ENCODE results near the gene HECTD2.
A peak's percentile ranks its signal among the peaks of the same experiment; 100 is the strongest.
"Not testable (repeated sequence)": the region's sequence is repeated elsewhere in the genome, so short reads cannot be mapped to it uniquely, and the experiment has no call there.

HECTD2 gene

GRCh38 chr10:91412354-91413087, 2.4 kb downstream of the HECTD2 start:
- no peak for DNase-seq

DNA sequence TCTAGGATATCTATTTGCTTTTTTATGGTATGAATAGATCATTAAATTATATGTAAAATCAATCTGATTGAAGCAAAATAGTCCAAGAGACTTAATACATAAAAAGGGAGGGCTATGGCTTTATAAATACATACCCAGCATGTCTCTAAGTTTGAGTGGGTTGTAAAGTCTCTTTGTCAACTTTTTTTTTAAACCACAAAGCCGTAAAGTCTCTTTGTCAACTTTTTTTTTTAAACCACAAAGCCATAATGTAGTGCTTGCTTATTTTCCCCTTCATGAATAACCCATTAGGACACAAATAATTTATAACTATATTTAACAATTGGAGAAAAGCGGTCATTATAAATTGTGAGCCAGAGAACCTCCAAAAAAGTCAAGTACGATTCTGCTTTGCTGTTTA, 5.7 kb downstream of the HECTD2 start:
- peak; percentile 41 for DNase-seq

DNA sequence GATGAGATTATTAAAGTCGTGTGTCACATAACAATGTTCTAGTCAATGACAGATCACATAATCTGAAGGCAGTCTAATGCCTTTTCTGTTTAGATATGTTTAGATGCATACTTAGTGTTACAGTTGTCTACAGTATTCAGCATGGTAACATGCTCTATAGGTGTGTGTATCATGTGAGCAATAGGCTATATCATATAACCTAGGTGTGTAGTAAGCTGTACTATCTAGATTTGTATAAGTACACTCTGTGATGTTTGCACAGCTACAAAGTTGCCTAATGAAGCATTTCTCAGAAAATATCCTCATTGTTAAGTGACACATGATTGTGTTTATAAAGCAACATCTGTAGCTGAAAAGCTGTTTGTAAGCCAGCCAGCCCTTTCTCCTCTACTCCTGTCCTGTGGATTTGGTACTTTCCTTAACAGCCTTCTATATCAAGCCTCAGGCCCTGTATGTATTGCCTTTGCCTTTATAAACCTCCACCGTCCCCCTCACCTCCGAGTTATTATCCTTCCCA, 6.3 kb downstream of the HECTD2 start:
- DNase-seq = no peak

- DNase-seq = no peak
These were observed 8.3 kb downstream of the HECTD2 start for GRCh38 chr10:91418416-91418815.

- peak; percentile 51 for DNase-seq
These were observed 10.7 kb downstream of the HECTD2 start for GRCh38 chr10:91420868-91421267.

GRCh38 chr10:91422915-91423314, 12.8 kb downstream of the HECTD2 start:
- DNase-seq = peak; percentile 54

DNA sequence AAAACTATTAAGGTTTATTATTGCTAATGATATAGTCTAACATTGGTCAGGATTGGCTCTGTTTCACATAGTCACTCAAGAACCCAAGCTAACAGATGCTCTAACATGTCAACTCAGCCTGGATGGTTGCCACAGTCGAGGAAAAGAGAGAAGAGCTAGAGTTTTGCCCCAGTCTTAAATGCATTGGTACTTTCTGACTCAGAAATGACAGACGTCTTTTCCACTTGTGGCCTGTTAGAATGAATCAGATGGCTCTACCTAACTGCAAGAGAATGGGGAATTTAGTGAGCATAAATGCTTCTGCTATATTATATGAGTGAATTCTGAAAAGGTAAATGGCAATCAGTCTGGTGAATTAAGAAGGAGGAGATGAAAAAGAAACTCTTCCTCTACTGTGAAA, 13.9 kb downstream of the HECTD2 start:
- peak; percentile 23 for DNase-seq

DNA sequence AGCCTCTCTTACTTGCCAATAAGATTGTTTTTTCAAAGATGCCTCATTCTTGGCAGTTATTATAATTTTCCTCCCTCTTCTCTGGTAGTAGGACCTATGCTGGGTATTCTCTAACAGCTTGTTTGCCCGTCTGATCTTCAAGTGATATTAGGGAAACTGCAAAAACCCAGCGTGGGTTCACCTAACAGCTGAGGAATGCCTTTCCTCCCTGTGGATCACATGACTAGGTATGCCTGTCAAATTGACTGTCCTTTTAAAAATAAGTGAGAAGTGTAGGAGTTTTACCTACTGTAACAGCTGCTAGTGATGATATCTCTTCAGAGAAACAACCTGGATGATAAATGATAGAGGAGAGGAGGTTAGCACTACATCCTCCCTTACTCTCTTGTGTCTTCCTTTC, 22.0 kb downstream of the HECTD2 start:
- DNase-seq = no peak

DNA sequence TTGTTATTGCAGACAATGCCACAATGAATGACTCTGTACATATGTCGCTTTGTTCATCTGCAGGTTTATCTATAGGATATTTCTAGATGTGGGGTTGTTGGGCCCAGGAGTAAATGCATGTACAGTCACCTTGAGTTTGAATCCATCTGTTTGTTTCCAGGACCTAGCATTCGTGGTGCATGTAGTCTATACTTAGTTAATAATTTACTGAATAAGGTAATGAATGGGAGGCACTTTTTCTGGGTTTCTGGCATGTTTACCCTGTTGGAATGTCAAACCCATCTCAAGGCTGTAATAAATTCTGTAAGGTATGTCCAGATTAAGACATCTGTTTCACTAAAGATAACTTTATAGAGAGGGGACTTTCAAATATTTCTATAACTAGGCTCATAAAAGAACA, 23.5 kb downstream of the HECTD2 start:
- no peak for DNase-seq

GRCh38 chr10:91434041-91434440, 23.9 kb downstream of the HECTD2 start:
- peak; percentile 65 for DNase-seq

DNA sequence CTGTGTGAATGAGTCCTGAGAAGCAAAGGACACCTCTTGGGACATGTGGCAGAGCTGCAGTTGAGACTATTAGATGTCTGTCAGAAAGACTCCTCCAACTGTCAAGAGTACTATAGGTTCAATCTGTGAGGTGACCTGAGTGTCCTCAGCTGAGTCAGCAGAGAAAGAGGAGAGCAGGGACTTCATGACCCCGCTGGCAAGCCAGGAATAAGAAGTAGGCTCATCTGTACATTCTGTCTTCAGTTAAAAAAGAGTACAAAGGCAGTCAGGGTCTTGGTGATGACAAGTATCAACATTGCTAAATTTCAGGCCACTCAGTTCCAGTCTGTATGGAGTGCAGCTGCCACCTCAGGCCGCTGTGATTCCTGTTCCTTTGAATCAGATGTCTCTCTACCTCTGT, 25.1 kb downstream of the HECTD2 start:
- no peak for DNase-seq

DNA sequence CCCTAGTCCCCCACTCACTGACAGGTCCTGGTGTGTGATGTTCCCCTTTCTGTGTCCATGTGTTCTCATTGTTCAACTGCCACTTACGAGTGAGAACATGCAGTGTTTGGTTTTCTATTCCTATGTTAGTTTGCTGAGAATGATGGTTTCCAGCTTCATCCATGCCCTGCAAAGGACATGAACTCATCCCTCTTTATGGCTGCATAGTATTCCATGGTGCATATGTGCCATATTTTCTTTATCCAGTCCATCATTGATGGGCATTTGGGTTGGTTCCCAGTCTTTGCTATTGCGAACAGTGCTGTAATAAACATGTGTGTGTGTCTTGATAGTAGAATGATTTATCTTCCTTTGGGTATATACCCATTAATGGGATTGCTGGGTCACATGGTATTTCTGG, 28.1 kb downstream of the HECTD2 start:
- DNase-seq = not testable (repeated sequence)

GRCh38 chr10:91444211-91445182, 34.4 kb downstream of the HECTD2 start:
- DNase-seq = no peak

DNA sequence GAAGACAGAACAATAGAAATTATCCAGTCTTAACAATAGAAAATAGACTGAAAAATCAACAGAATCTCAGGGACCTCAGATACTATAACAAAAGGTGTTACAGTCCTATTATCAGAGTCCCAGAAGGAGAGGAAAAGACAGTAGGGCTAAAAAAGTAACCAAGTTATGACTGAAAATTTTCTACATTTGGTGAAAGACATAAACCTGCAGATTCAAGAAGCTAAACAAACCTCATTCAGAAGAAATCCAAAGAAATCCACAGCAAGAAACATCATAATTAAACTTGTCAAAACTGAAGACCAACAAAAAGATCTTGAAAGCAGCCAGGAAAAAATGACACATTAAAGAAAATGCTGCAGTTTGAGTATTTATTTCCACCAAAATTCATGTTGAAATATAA, 41.9 kb downstream of the HECTD2 start:
- DNase-seq = no peak

- no peak for DNase-seq
These were observed 43.4 kb downstream of the HECTD2 start for GRCh38 chr10:91453535-91453934.

- DNase-seq = not testable (repeated sequence)
These were observed 45.0 kb downstream of the HECTD2 start for GRCh38 chr10:91455135-91455534.

GRCh38 chr10:91460681-91461080, 50.5 kb downstream of the HECTD2 start:
- peak; percentile 10 for DNase-seq

GRCh38 chr10:91462423-91462822, 52.3 kb downstream of the HECTD2 start:
- DNase-seq = peak; percentile 56

GRCh38 chr10:91464500-91464899, 54.4 kb downstream of the HECTD2 start:
- DNase-seq = no peak

DNA sequence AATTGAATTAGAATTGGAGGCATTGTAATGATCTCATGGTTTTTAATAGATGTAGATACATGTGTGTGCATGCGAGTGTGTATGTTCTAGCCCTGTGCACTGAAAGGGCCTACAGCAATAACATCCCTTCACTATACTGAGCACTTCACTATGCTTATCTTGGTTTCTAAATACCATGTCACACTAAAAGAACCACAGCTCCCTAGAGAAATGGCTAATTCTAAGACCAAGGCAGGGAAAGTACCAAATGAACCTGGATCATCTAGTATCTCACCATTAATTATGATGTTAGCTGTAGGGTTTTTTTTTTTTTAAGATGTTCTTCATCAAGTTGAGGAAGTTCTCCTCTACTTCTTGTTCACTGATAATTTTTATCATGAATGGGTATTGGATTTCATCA, 55.1 kb downstream of the HECTD2 start:
- no peak for DNase-seq

DNA sequence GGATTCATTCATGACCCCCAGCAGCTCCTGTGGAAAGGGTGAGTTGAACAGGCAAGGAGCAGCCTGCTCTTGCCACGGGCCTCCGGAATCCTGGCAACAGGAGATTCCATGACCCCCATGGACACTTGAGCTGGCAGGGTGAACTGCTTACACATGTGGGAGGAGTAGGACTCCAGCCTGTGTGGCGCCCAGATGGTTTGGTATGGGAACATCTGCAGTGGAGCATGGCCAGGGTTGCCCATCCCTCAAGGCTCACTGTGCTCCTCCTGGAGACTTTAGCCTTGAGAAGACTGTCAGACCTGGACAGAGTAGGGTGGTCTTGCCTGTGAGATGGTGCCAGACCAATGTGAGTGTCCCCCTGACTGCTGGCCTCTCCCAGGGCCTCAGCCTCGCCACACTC, 57.0 kb downstream of the HECTD2 start:
- DNase-seq = no peak

DNA sequence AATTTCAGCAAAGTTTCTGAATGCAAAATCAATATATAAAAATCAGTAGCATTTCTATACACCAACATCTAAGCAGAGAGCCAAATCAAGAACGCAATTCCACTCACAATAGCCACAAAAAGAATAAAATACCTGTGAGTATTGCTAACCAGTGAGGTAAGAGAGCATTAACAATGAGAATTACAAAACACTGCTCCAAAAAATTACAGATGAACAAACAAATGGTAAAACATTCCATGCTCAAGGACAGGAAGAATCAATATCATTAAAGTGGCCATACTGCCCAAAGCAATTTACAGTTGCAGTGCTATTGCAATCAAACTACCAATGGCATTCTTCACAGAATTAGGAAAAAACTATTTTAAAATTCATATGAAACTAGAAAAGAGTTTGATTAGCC, 61.5 kb downstream of the HECTD2 start:
- DNase-seq = no peak

DNA sequence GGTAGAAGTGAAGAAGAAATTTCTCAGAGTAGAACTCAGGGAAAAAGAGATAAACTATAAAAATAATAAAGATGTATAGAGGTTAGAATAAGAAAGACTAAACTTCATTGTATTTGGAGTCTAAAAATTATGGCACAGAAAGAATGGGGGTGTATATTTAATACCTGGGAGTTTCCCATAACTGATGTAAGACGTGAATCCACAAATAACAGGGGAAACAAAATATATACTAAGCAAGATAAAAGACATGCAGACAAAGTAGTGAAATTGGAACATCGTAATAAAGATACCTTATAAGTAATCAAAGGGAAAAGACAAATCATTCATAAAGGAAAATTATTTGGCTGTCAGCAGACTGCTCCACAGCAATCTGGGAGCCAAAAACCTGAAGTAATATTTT, 62.8 kb downstream of the HECTD2 start:
- no peak for DNase-seq

DNA sequence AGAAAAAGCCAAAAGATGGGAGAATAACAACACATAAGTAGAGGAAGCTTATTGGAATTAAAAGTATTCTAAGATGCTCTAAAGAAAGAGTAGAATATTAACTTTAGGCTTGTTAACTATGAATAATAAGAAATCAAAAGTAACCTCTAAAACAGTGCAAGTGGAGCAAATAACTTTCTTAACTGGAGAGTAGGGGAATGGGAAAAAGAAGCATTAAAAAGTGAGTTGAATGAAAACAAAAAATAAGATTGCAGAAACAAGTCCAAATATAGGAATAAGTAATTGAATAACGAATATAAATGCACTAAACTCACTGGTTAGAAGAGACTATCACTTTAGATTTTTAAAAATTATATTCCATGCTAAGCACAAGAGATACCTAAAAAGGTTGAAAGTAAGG, 63.9 kb downstream of the HECTD2 start:
- DNase-seq = no peak
